CD4-positive, alpha-beta T cell (primary cell): ENCODE results near the gene CFAP54. TPM values are rescaled to one million over a fixed set of nuclear protein-coding genes. Genes with fewer than 3 reads are reported as not detected.

ENCODE experiments used
- ATAC-seq: fragments of 200-7000 bp; cut with Tn5 transposase; one replicate; pipeline ENCODE4 v1.10.0; 2022; ENCODE audit warnings: mild to moderate bottlenecking; ENCODE audit not compliant: poor library complexity
- CTCF ChIA-PET: fragments of 350-600 bp; sonication (Branson Sonifier 250); formaldehyde crosslinking; loops from one replicate; lab custom pipeline; 2021; ENCODE audit warnings: antibody characterized with exemption, inconsistent platforms; lab: Charles Lee
- POLR2A ChIA-PET: fragments of 350-600 bp; sonication (Branson Sonifier 250); formaldehyde crosslinking; loops from one replicate; lab custom pipeline; 2021; ENCODE audit warnings: antibody characterized with exemption, inconsistent platforms; lab: Charles Lee
- DNase-seq, 14 experiments: peaks; one replicate each; pipeline ENCODE4 v3.0.0-alpha.2; 2013 to 2020; ENCODE audit warnings: mixed read lengths in 2 of 14
- H3K27ac ChIP-seq, 2 donors: one replicate each; pipeline versions ENCODE4 v1.5.1 to v1.7.0; 2013; ENCODE audit warnings: low read length in 2 of 2, low read depth in 1 of 2, mild to moderate bottlenecking in 1 of 2
- H3K27me3 ChIP-seq, 2 experiments: 1 replicate in 1 of 2; 2 replicates in 1 of 2; pipeline versions ENCODE4 v1.6.1 to v1.7.0; 2013; ENCODE audit warnings: low read length in 2 of 2, control low read depth in 1 of 2, mild to moderate bottlenecking in 1 of 2, moderate library complexity in 1 of 2; ENCODE audit not compliant: insufficient read depth in 2 of 2, control insufficient read depth in 1 of 2
- H3K36me3 ChIP-seq: one replicate; pipeline ENCODE4 v1.6.1; 2013; ENCODE audit warnings: low read length, control low read depth; ENCODE audit not compliant: insufficient read depth
- H3K4me1 ChIP-seq: one replicate; pipeline ENCODE4 v1.6.1; 2013; ENCODE audit warnings: low read length, control low read depth; ENCODE audit not compliant: insufficient read depth
- H3K4me3 ChIP-seq: one replicate; pipeline ENCODE4 v1.5.1; 2013; ENCODE audit warnings: mild to moderate bottlenecking, low read length, moderate library complexity
- H3K9me3 ChIP-seq, 2 experiments: 1 replicate in 1 of 2; 2 replicates in 1 of 2; pipeline versions ENCODE4 v1.6.1 to v1.7.0; 2013; ENCODE audit warnings: low read length in 2 of 2, mild to moderate bottlenecking in 2 of 2, control low read depth in 1 of 2, moderate library complexity in 1 of 2; ENCODE audit not compliant: control insufficient read depth in 1 of 2, insufficient read depth in 1 of 2
- H3K27ac Mint-ChIP-seq: one replicate; pipeline ENCODE4 v1.8.0; 2020; ENCODE audit warnings: mixed read lengths
- H3K27me3 Mint-ChIP-seq: one replicate; pipeline ENCODE4 v1.8.0; 2021; ENCODE audit warnings: mixed read lengths
- H3K36me3 Mint-ChIP-seq: one replicate; pipeline ENCODE4 v1.8.0; 2021; ENCODE audit warnings: low read depth, mixed read lengths
- H3K4me1 Mint-ChIP-seq: one replicate; pipeline ENCODE4 v1.8.0; 2021; ENCODE audit warnings: low read depth, mixed read lengths
- H3K4me3 Mint-ChIP-seq: one replicate; pipeline ENCODE4 v1.8.0; 2020; ENCODE audit warnings: mild to moderate bottlenecking, mixed read lengths
- H3K9me3 Mint-ChIP-seq: one replicate; pipeline ENCODE4 v1.8.0; 2020; ENCODE audit warnings: mixed read lengths
- CTCF ChIP-seq: fragments of 200-600 bp; IDR thresholded peaks from one replicate; pipeline ENCODE4 v1.8.0; 2022; ENCODE audit warnings: antibody characterized with exemption, mild to moderate bottlenecking
- intact Hi-C, 2 experiments: fragments of 100-400 bp; cut with DNase I in 1 of 2; cut with micrococcal nuclease in 1 of 2; formaldehyde crosslinking; loops; one replicate each; pipeline versions ENCODE4 v1.15.1 to v1.9.0; 2023 to 2025; cut with DNase I, micrococcal nuclease
- total RNA-seq, 174 experiments: library from RNA in 2 of 174; stranded (reverse) in 2 of 174; gene quantifications; one replicate each; pipeline ENCODE4 v1.2.3 and lab custom pipeline; 2021 to 2026

The CFAP54 gene
- total RNA-seq, 2 experiments from 2014 or later: 0.20 to 0.22 TPM

- Histone ChIP-seq H3K27ac (no peak overlapping the region), H3K4me1 (no peaks in the 10 kb centered on the region), H3K9me3 (no peaks in the 10 kb centered on the region), H3K27me3 (no peaks in the 10 kb centered on the region), H3K36me3 (no peaks in the 10 kb centered on the region), H3K4me3 (no peak overlapping the region)
- Mint-ChIP-seq H3K4me3 (no peak overlapping the region), H3K27me3 (peaks cover 4% of the 10 kb centered on the region), H3K4me1 (no peaks in the 10 kb centered on the region), H3K36me3 (no peaks in the 10 kb centered on the region), H3K27ac (no peak overlapping the region), H3K9me3 (no peaks in the 10 kb centered on the region)
- intact Hi-C loops: no loop called here
- TF ChIP-seq CTCF: no peak
- ChIA-PET POLR2A (interaction anchor here (0.6 kb wide), 1 partner anchor 65 kb away, joined by 3 read pairs; no protein-coding TSS in a partner anchor), CTCF (no interaction called here)
- ATAC-seq (no peak), DNase-seq (no peak)
These were observed 222.0 kb downstream of the CFAP54 start for GRCh38 chr12:96711364-96711763.

GRCh38 chr12:96714199-96714598 is 224.8 kb downstream of the CFAP54 start:
- peaks cover 4% of the 10 kb centered on the region for H3K27me3 Mint-ChIP-seq
- Histone ChIP-seq H3K36me3 (no peaks in the 10 kb centered on the region), H3K4me3 (no peak overlapping the region), H3K27ac (no peak overlapping the region), H3K27me3 (no peaks in the 10 kb centered on the region), H3K4me1 (no peaks in the 10 kb centered on the region), H3K9me3 (no peaks in the 10 kb centered on the region)
- ChIA-PET POLR2A (no interaction called here), CTCF (no interaction called here)
- no peaks in the 10 kb centered on the region for H3K4me1 Mint-ChIP-seq
- no peak for DNase-seq
- no peaks in the 10 kb centered on the region for H3K9me3 Mint-ChIP-seq
- no peaks in the 10 kb centered on the region for H3K36me3 Mint-ChIP-seq
- no peak for TF ChIP-seq CTCF
- no peak overlapping the region for H3K27ac Mint-ChIP-seq
- ATAC-seq: no peak
- intact Hi-C loops: no loop called here
- no peak overlapping the region for H3K4me3 Mint-ChIP-seq

- DNase-seq: peak in 4 of 14 experiments; percentile 11 to 66 (median 48)
- intact Hi-C loops: no loop called here
- H3K9me3 Mint-ChIP-seq: no peaks in the 10 kb centered on the region
- H3K27ac Mint-ChIP-seq: peak overlapping the region; percentile 80
- H3K36me3 ChIP-seq: no peaks in the 10 kb centered on the region
- ChIA-PET CTCF (no interaction called here), POLR2A (no interaction called here)
- H3K4me3 ChIP-seq: peak overlapping the region; percentile 70
- no peaks in the 10 kb centered on the region for H3K27me3 ChIP-seq
- H3K9me3 ChIP-seq: no peaks in the 10 kb centered on the region
- H3K4me3 Mint-ChIP-seq: peak overlapping the region; percentile 93
- no peak for TF ChIP-seq CTCF
- peaks cover 9% of the 10 kb centered on the region for H3K4me1 Mint-ChIP-seq
- H3K27ac ChIP-seq: peak overlapping the region in 1 of 2 donors; percentile 65
- H3K4me1 ChIP-seq: peaks cover 11% of the 10 kb centered on the region
- no peaks in the 10 kb centered on the region for H3K36me3 Mint-ChIP-seq
- H3K27me3 Mint-ChIP-seq: no peaks in the 10 kb centered on the region
- peak; percentile 52 for ATAC-seq
These were observed 230.4 kb downstream of the CFAP54 start for GRCh38 chr12:96719660-96720362.
